RWPE1 (cell line): ENCODE results near the gene DDX3X.

Experiments
- CTCF ChIA-PET: fragments of 350-600 bp; sonication (Branson Sonifier 250); formaldehyde crosslinking; extraction: SDS; loops from one replicate; lab custom pipeline; 2021; lab: Yijun Ruan, JAX
- POLR2A ChIA-PET: fragments of 400-600 bp; formaldehyde crosslinking; extraction: SDS; loops from one replicate; lab custom pipeline; 2020; ENCODE audit warnings: antibody characterized with exemption; ENCODE audit not compliant: low non-redundant PET; lab: Yijun Ruan, JAX
- DNase-seq: peaks from one replicate; pipeline ENCODE4 v3.0.0; 2012; ENCODE audit warnings: low spot score
- H3K27ac ChIP-seq: fragments of 450-650 bp; 2 replicates; pipeline ENCODE4 v1.5.1; 2017
- CTCF ChIP-seq: fragments of 450-650 bp; conservative IDR thresholded peaks from 2 replicates; pipeline ENCODE4 v1.5.1; 2017; ENCODE audit warnings: low read depth, mild to moderate bottlenecking

Gene DDX3X

GRCh38 chrX:41339148-41339547 is 5.2 kb downstream of the DDX3X start:
- CTCF ChIA-PET = interaction anchor here (0.7 kb wide), 1 partner anchor 118 kb away, joined by 3 read pairs; no protein-coding TSS in a partner anchor
- POLR2A ChIA-PET = no interaction called here
- DNase-seq = no peak
- TF ChIP-seq CTCF = no peak
- no peak overlapping the region for H3K27ac ChIP-seq

GRCh38 chrX:41344053-41344452 is 10.1 kb downstream of the DDX3X start:
- CTCF ChIA-PET = no interaction called here
- POLR2A ChIA-PET = no interaction called here

GRCh38 chrX:41347186-41347585 is 13.2 kb downstream of the DDX3X start:
- TF ChIP-seq CTCF = no peak
- DNase-seq = no peak
- ChIA-PET CTCF (interaction anchor here (0.6 to 0.8 kb wide), 2 partner anchors 13 to 36 kb away, joined by 3 read pairs; no protein-coding TSS in a partner anchor), POLR2A (no interaction called here)
- H3K27ac ChIP-seq = no peak overlapping the region

More at GRCh38 chrX:41344053-41344452, 10.1 kb downstream of the DDX3X start:
- H3K27ac ChIP-seq = no peak overlapping the region
- no peak for TF ChIP-seq CTCF
- DNase-seq = no peak

- POLR2A ChIA-PET = no interaction called here
- TF ChIP-seq CTCF = no peak
- no peak overlapping the region for H3K27ac ChIP-seq
- CTCF ChIA-PET = no interaction called here
- DNase-seq = no peak
Observed at GRCh38 chrX:41348551-41348950, 14.6 kb downstream of the DDX3X start.

- ChIA-PET CTCF (interaction anchor here (0.6 kb wide), 1 partner anchor 92 kb away, joined by 3 read pairs; no protein-coding TSS in a partner anchor), POLR2A (no interaction called here)
Observed at GRCh38 chrX:41350150-41350975, 16.4 kb downstream of the DDX3X start.

More at GRCh38 chrX:41350150-41350975, 16.4 kb downstream of the DDX3X start:
- no peak for DNase-seq
- H3K27ac ChIP-seq = no peak overlapping the region
- TF ChIP-seq CTCF = no peak
